Measurements from ENCODE around the gene DIPK1B.

DIPK1B gene

GRCh38 chr9:136673975-136674785, 38.2 kb upstream of the DIPK1B start:
- H3K9me2 ChIP-seq (replicated peaks; ENCODE audit: control insufficient read depth, low read length), result no peaks in the 10 kb centered on the region
- H3K79me2 ChIP-seq (ENCODE audit: control insufficient read depth, low read length), result no peaks in the 10 kb centered on the region
- no peak overlapping the region for H3K4me3 ChIP-seq (ENCODE audit: low read length)
- H3K9me3 ChIP-seq (ENCODE audit: control insufficient read depth, insufficient read depth, low read length), result no peaks in the 10 kb centered on the region
- H3K27me3 ChIP-seq (ENCODE audit: control insufficient read depth, low read length), result peaks cover 15% of the 10 kb centered on the region
- TF ChIP-seq EZH2phosphoT487 (IDR thresholded peaks at IDR 0.05; ENCODE audit: borderline replicate concordance, low read length), result no peak
- no peak for TF ChIP-seq CTCF (IDR thresholded peaks at IDR 0.05; ENCODE audit: low read depth, low read length, poor library complexity, severe bottlenecking)
- H3K27ac ChIP-seq (ENCODE audit: low read depth, low read length), result no peak overlapping the region
- H4K20me1 ChIP-seq (ENCODE audit: control insufficient read depth, insufficient read depth, low read depth, low read length), result no peaks in the 10 kb centered on the region
- H3K4me1 ChIP-seq (ENCODE audit: control insufficient read depth, low read length), result peaks cover under 1% of the 10 kb centered on the region
- no peaks in the 10 kb centered on the region for H3F3A ChIP-seq (ENCODE audit: control insufficient read depth, insufficient read depth)
- H3K4me2 ChIP-seq (ENCODE audit: low read length), result no peak overlapping the region
- no peaks in the 10 kb centered on the region; the same call in 1 of the 2 replicates for H3K36me3 ChIP-seq (ENCODE audit: control insufficient read depth, low read length)

- no peak overlapping the region for H3K27ac ChIP-seq (ENCODE audit: low read depth, low read length)
Measured at GRCh38 chr9:136674786-136675349, 37.5 kb upstream of the DIPK1B start.

GRCh38 chr9:136675477-136676296, 36.7 kb upstream of the DIPK1B start:
- Histone ChIP-seq H3K4me2 (ENCODE audit: low read length) (no peak overlapping the region), H3K4me1 (ENCODE audit: control insufficient read depth, low read length) (no peaks in the 10 kb centered on the region)

More at GRCh38 chr9:136674786-136675349, 37.5 kb upstream of the DIPK1B start:
- Histone ChIP-seq H3K4me3 (ENCODE audit: low read length) (no peak overlapping the region), H3K27me3 (ENCODE audit: control insufficient read depth, low read length) (peaks cover 9% of the 10 kb centered on the region), H4K20me1 (ENCODE audit: control insufficient read depth, insufficient read depth, low read depth, low read length) (no peaks in the 10 kb centered on the region), H3F3A (ENCODE audit: control insufficient read depth, insufficient read depth) (no peaks in the 10 kb centered on the region), H3K4me1 (ENCODE audit: control insufficient read depth, low read length) (no peaks in the 10 kb centered on the region), H3K9me3 (ENCODE audit: control insufficient read depth, insufficient read depth, low read length) (no peaks in the 10 kb centered on the region), H3K9me2 (replicated peaks; ENCODE audit: control insufficient read depth, low read length) (no peaks in the 10 kb centered on the region), H3K79me2 (ENCODE audit: control insufficient read depth, low read length) (no peaks in the 10 kb centered on the region), H3K4me2 (ENCODE audit: low read length) (no peak overlapping the region), H3K36me3 (ENCODE audit: control insufficient read depth, low read length) (no peaks in the 10 kb centered on the region; the same call in 1 of the 2 replicates)
- TF ChIP-seq EZH2phosphoT487 (IDR thresholded peaks at IDR 0.05; ENCODE audit: borderline replicate concordance, low read length), result no peak
- no peak for TF ChIP-seq CTCF (IDR thresholded peaks at IDR 0.05; ENCODE audit: low read depth, low read length, poor library complexity, severe bottlenecking)

More at GRCh38 chr9:136675477-136676296, 36.7 kb upstream of the DIPK1B start:
- Histone ChIP-seq H3K36me3 (ENCODE audit: control insufficient read depth, low read length) (no peaks in the 10 kb centered on the region; the same call in 1 of the 2 replicates), H3K79me2 (ENCODE audit: control insufficient read depth, low read length) (no peaks in the 10 kb centered on the region), H3K27ac (ENCODE audit: low read depth, low read length) (no peak overlapping the region), H3K9me2 (replicated peaks; ENCODE audit: control insufficient read depth, low read length) (no peaks in the 10 kb centered on the region), H3K9me3 (ENCODE audit: control insufficient read depth, insufficient read depth, low read length) (no peaks in the 10 kb centered on the region), H3F3A (ENCODE audit: control insufficient read depth, insufficient read depth) (no peaks in the 10 kb centered on the region), H3K27me3 (ENCODE audit: control insufficient read depth, low read length) (peaks cover 1% of the 10 kb centered on the region), H4K20me1 (ENCODE audit: control insufficient read depth, insufficient read depth, low read depth, low read length) (no peaks in the 10 kb centered on the region), H3K4me3 (ENCODE audit: low read length) (no peak overlapping the region)
- TF ChIP-seq EZH2phosphoT487 (IDR thresholded peaks at IDR 0.05; ENCODE audit: borderline replicate concordance, low read length), result no peak
- no peak for TF ChIP-seq CTCF (IDR thresholded peaks at IDR 0.05; ENCODE audit: low read depth, low read length, poor library complexity, severe bottlenecking)
